NCI-H69 (cell line): ENCODE results near the gene CD248.
"Not testable (repeated sequence)": the region's sequence is repeated elsewhere in the genome, so short reads cannot be mapped to it uniquely, and the experiment has no call there.

ENCODE experiments used
- DNase-seq: peaks from one replicate; lab custom pipeline; 2025; lab: John Stamatoyannopoulos, UW

CD248 gene

DNA sequence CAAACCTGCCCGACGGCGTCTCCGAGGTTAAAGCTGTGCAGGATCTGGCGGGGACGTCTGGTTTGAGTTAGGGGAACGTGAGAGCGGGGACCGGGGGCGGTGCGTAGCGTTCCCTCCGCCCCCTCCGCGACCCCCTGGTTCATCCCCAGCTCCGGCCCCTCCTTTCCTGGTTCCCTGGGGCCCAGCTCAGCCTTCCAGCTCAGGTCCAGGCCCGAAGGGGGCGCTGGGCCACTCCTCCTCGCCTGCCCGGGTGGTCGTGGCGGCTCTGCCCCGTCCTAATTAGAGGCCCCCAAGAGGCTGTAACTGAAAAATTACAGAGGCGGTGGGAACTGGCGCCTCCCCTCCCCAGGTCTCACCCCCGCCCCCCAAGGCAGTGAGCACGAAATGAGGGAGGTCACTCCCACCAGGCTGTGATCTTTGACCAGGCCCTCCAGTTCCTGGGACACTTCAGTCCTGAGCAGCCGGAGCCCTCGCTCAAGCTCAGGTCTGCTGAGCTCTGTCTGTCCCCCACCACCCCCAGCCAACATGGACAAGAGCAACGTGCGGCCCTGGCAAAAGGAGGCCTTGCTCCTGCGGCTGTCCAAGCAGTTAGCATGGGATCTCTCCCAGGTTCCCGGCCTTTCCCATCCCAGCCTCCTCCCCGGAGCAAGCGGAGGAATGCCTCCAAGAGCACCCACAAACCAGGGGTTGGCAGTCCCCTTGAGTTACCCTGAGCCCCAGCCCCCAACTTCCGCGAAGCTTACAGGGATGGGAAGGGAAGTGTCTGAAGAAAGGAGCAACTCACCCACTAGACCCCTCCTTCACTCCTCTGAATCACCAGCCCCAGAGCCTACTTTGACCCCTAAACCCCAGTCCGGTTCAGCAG, 3.3 kb downstream of the CD248 start:
- DNase-seq = no peak

- peak; percentile 99 for DNase-seq
Observed at GRCh38 chr11:66312549-66313320, 4.1 kb downstream of the CD248 start.

DNA sequence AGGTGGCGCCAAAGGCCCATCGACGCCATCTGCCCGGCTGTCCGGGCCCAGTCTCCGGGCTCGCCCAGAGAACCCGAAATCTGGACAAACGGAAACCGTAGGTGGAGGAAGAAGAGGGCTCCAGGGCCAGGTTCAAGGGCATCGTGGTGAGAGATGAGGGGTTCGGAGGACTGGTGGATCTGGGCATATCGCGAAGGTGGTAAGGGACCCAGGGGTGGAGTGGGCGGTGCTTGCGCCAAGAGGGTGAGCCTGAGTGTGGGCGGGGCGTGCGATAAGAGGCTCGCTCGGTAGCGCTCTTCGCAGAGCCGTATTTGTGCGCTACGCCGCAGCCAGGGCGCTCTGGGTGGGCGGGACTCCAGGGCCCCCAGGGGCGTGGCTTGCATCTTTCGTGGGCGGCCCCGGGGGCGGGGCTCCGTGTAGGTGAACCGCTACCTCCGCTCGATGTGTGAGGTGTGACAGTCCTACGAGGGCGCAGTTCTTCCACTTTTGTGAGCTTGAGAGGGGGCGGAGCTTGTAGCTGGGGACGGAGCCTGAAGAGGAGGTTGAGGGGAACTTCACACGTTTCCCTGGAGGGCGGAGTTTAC, 4.8 kb downstream of the CD248 start:
- DNase-seq = peak; percentile 98

DNA sequence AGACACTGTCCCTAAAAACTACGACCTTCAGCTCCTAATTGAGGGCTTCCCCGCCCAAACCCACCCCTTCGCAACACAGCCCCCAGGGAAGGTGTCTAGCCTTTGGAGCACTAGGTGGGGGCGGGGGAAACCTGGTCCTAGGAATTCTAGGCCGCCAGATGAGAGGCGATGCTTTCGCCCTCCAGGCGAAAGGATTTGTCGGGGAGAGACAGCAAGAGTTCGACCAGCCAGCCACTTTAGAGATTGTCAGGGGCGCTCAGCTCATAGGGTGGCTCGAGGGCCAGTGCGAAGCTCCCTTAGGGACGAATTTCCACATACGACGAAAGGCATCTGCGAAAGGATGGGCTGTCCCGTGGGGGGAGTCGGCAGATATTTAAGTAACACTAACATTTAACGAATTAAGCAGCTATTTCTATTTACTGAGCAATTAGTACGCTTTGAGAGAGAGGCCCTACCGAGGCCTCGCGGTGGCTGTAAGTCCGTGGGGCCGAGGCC, 5.3 kb downstream of the CD248 start:
- peak; percentile 62 for DNase-seq

DNA sequence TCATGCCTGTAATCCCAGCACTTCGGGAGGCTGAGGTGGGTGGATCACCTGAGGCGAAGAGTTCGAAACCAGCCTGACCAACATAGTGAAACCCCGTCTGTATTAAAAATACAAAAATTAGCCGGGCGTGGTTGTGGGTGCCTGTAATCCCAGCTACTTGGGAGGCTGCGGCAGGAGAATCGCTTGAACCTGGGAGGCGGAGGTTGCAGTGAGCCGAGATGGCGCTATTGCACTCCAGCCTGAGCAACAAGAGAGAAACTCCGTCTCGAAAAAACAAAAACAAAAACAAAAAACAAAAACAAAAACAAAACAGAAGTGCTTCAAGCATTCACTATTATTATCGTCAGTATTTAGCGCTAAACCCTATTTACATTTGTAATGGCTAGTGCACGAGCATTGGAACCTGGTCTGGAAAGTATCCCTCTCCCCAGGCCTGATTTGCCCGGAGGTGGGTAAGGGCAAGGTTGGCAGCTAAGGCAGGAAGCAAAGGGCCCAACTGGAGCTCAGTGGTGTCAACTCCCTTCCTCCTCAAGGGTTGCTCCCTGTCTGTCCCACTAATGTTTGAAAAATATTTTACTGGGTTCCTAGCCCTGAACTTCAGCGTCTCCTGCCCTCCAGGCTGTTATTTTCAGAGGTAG, 5.9 kb downstream of the CD248 start:
- DNase-seq = not testable (repeated sequence)

- DNase-seq = no peak
Observed at GRCh38 chr11:66310324-66310723, 6.5 kb downstream of the CD248 start.

DNA sequence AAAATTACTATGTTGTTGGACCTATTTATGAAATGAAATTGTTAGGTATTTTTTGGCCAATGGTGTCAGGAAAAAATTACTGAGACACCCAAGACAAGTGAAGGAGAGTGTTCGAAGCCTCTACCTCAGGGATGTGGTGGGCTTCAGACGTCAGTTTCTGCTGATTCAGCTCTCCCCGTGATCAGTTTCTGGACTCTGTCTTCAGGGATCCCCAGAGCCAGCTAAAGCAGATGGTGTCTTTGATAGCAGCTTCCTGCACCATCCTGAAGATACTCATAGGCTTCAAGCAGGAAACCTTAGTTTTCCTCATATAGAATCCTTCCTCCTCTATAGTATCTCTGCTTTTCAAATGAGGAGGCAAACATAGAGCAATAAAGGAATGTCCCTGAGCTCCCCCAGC, 7.4 kb downstream of the CD248 start:
- DNase-seq = no peak

DNA sequence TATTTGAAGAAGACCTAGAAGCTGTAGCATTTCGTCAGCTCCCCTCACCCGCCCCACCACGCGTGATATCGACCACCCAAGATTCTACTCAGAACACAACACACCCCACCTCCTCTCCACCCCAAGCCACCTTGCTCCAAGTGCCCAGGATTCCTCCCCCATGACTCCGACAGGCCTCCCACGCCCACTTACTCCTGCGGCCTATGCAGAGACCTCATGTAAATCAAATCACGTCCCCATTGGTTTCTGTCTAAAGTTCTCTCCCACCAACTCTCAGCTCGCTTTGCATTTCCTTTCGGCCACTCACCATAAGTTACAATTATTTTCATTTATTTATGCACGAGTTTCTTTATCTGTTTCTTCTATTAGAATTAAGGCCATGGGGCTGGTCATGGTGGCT, 14.2 kb downstream of the CD248 start:
- DNase-seq = no peak

DNA sequence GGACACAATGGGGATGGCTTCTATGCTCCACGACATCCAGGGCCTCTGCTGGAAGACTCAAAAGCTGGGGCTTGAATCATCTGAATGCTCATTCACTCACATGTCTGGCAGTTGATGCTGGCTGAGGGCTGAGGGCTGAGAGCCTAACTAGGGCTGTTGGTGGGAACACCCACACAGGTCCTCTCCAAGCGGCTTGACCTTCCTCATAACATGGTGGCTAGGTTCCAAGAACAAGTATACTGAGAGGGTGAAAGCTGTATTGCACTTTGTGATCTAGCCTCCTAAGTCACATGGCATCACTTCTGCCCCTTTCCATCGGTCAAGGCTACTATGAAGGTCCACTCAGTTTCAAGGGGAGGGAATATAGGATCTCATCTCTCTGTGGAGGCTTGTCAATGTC, 17.7 kb downstream of the CD248 start:
- no peak for DNase-seq

- no peak for DNase-seq
Observed at GRCh38 chr11:66297610-66298009, 19.2 kb downstream of the CD248 start.

DNA sequence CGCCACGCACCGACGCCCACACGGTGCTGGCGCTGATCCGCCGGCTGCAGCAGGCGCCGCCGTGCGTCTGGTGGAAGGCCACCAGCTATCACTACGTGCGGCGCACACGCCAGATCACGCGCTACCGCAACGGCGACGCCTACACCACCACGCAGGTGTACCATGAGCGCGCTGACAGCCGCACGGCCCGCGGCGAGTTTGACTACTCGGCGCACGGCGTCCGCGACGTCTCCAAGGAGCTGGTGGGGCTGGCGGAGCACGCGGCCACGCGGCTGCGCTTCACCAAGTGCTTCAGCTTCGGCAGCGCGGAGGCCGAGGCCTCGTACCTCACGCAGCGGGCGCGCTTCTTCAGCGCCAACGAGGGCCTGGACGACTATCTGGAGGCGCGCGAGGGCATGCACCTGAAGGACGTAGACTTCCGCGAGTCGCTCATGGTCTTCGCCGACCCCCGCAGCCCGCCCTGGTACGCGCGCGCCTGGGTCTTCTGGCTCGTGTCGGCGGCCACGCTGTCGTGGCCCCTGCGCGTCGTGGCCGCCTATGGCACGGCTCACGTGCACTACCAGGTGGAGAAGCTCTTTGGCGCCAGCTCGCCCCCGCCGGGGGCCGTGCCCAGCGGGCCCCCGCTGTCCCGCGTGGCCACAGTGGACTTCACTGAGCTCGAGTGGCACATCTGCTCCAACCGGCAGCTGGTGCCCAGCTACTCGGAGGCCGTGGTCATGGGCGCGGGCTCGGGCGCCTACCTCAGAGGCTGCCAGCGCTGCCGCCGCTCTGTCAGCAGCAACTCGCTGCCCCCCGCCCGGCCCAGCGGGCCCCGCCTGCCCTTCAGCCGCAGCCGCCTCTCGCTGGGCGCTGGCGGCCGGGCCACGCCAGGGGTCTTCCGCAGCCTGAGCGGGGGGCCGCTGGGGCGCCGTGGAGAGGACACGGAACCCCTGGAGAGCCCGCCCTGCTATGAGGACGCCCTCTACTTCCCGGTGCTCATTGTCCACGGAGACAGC, 21.9 kb downstream of the CD248 start:
- no peak for DNase-seq

- DNase-seq = no peak
Observed at GRCh38 chr11:66293777-66294625, 22.8 kb downstream of the CD248 start.

DNA sequence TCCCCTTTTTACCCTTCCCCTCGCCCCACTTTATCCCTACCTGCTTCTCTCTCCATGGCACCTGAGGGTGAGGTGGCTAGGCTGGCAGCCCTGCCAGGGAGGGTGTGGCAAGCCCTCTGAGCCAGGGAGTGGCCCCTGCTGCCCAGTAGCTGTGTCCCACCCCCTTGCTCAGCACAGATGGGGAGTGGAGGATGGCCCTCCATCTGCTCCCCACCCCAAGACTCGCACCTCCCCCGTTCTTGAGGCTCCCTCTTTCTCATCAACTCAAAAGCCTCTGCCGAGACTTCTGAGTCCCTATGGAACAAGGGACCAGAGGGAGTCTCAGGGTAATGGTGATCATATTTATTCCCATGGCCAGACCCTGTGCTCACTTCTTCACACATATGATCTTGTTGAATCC, 23.5 kb downstream of the CD248 start:
- no peak for DNase-seq

DNA sequence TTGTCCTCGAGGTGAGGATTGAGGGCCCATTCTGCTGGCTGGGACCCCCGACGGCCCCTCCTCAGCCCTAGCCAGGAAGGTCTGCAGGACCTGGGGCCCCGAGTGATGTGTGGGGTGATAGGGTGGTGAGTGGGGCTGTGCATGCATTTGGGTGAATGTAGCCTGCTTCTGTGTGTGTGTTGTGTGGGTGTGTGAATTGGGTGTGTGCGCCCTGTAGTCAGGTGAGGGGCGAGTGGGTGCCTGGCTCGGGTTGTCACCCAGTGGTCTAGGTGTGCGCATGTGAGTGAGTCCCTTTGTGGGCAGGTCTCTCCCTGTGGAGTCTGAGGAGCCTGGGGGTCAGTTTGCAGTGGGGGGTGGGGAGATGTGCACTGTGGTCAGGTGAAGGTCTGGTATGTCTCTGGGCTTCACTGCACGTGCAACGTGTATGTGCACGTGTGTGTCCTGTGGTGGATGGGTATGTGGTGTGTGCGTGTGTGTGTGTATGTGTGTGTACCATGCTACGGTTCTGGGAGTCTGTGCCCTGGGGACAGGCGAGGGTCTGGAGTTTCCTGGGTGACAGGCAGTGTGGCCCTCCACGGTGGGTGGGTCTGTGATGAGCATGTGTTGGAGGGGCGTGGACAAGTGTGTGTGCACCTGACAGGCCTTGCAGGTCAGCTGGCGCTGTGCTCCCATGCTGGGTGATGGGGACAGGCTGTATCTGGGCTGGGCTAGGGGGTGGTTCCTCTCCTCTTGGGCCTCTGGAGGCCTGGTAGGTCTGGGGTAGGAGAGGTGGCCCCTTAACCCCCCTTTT, 24.1 kb downstream of the CD248 start:
- DNase-seq = peak; percentile 52

- peak; percentile 75 for DNase-seq
Observed at GRCh38 chr11:66291706-66292542, 24.9 kb downstream of the CD248 start, which contains the start of gene TMEM151A. TSS of gene TMEM151A (plus strand) at chr11:66291894. CDS start at chr11:66292014, 120 bp downstream.

GRCh38 chr11:66291303-66291705, 25.5 kb downstream of the CD248 start:
- DNase-seq = no peak

GRCh38 chr11:66290330-66290621, 26.6 kb downstream of the CD248 start:
- DNase-seq = no peak
